PC-3 (cell line): ENCODE data around the gene STRIP1. TPM values are rescaled to one million over a fixed set of nuclear protein-coding genes. Genes with fewer than 3 reads are reported as not detected.
A peak's percentile ranks its signal among the peaks of the same experiment; 100 is the strongest.

Experiments
- ATAC-seq: fragments of 200-7000 bp; cut with Tn5 transposase; 2 replicates; pipeline ENCODE4 v1.9.1; 2020; ENCODE audit warnings: mild to moderate bottlenecking, moderate library complexity
- BruUV-seq: library from RNA; stranded (reverse); fragments of 400-500 nt; replicated peaks from 2 replicates; lab custom pipeline; 2021; lab: Mats Ljungman, UMichigan
- CTCF ChIA-PET: fragments of 300-600 bp; sonication (Branson Sonifier 250); formaldehyde crosslinking; loops from one replicate; lab custom pipeline; 2022; ENCODE audit warnings: antibody characterized with exemption; lab: Charles Lee
- POLR2A ChIA-PET: fragments of 300-600 bp; sonication (Branson Sonifier 250); formaldehyde crosslinking; loops from one replicate; lab custom pipeline; 2022; ENCODE audit warnings: antibody characterized with exemption; ENCODE audit not compliant: unreplicated experiment; lab: Charles Lee
- DNase-seq: peaks from one replicate; pipeline ENCODE4 v3.0.0-alpha.2; 2015
- H2AFZ ChIP-seq: fragments of 300-600 bp; sonication (generic); 2 replicates; pipeline ENCODE4 v1.6.0; 2016; ENCODE audit warnings: antibody characterized with exemption, low read length
- H3F3A ChIP-seq: fragments of 300-600 bp; sonication (generic); one replicate; pipeline ENCODE4 v1.6.0; 2017; ENCODE audit warnings: antibody characterized with exemption, low read length, control low read depth, mild to moderate bottlenecking; ENCODE audit not compliant: unreplicated experiment
- H3K27ac ChIP-seq: fragments of 300-600 bp; sonication (generic); 2 replicates; pipeline ENCODE4 v1.5.1; 2016; ENCODE audit warnings: mild to moderate bottlenecking, low read length
- H3K27me3 ChIP-seq: fragments of 300-600 bp; sonication (generic); 2 replicates; pipeline ENCODE4 v1.6.1; 2016; ENCODE audit warnings: low read length, mixed read lengths
- H3K36me3 ChIP-seq: fragments of 300-600 bp; sonication (generic); 2 replicates; pipeline ENCODE4 v1.6.1; 2016; ENCODE audit warnings: low read depth, mixed run types, low read length, mixed read lengths
- H3K4me1 ChIP-seq: fragments of 300-600 bp; sonication (generic); 2 replicates; pipeline ENCODE4 v1.5.1; 2016; ENCODE audit warnings: low read length; ENCODE audit not compliant: insufficient read depth
- H3K4me2 ChIP-seq: fragments of 300-600 bp; sonication (generic); 2 replicates; pipeline ENCODE4 v1.6.0; 2016; ENCODE audit warnings: low read length
- H3K4me3 ChIP-seq: fragments of 300-600 bp; sonication (generic); 2 replicates; pipeline ENCODE4 v1.5.1; 2016; ENCODE audit warnings: mild to moderate bottlenecking, low read length, mixed read lengths
- H3K79me2 ChIP-seq: fragments of 300-600 bp; sonication (generic); 2 replicates; pipeline ENCODE4 v1.6.1; 2017; ENCODE audit warnings: low read length, mixed read lengths
- H3K9ac ChIP-seq: fragments of 300-600 bp; sonication (generic); 2 replicates; pipeline ENCODE4 v1.6.0; 2016; ENCODE audit warnings: mild to moderate bottlenecking, low read length
- H3K9me2 ChIP-seq: fragments of 300-600 bp; sonication (generic); replicated peaks from 2 replicates; pipeline ENCODE4 v1.6.1; 2016; ENCODE audit warnings: mixed run types, low read length, mixed read lengths
- H3K9me3 ChIP-seq: fragments of 300-600 bp; sonication (generic); 2 replicates; pipeline ENCODE4 v1.6.1; 2016; ENCODE audit warnings: low read length, mixed read lengths
- H4K20me1 ChIP-seq: fragments of 300-600 bp; sonication (generic); 2 replicates; pipeline ENCODE4 v1.6.1; 2016; ENCODE audit warnings: low read length, mixed read lengths
- EZH2 ChIP-seq: fragments of 300-600 bp; sonication (generic); IDR thresholded peaks from one replicate; pipeline ENCODE4 v1.6.1; 2017; ENCODE audit warnings: antibody characterized with exemption, mild to moderate bottlenecking, low read length; ENCODE audit not compliant: unreplicated experiment
- EZH2phosphoT487 ChIP-seq: fragments of 300-600 bp; sonication (generic); IDR thresholded peaks from 2 replicates; pipeline ENCODE4 v1.6.1; 2018; ENCODE audit warnings: mild to moderate bottlenecking, antibody characterized with exemption, low read length, borderline replicate concordance
- intact Hi-C: fragments of 100-400 bp; cut with micrococcal nuclease; formaldehyde crosslinking; loops from 2 replicates; pipeline ENCODE4 v1.9.0; 2023
- total RNA-seq: library from RNA; depleted of rRNA; stranded (reverse); fragments of >200 nt; gene quantifications from 2 replicates; pipeline ENCODE4 v1.2.3, GENCODE V29; 2014
- TF ChIP-seq, protein P1 (sequence below): fragments of 300-600 bp; sonication (generic); conservative IDR thresholded peaks from 2 replicates; pipeline ENCODE4 v1.5.1; 2017; ENCODE audit warnings: antibody characterized with exemption, low read depth, mild to moderate bottlenecking, low read length

The STRIP1 gene
- total RNA-seq, 1 experiment from 2014 or later, result 41.4 TPM

DNA sequence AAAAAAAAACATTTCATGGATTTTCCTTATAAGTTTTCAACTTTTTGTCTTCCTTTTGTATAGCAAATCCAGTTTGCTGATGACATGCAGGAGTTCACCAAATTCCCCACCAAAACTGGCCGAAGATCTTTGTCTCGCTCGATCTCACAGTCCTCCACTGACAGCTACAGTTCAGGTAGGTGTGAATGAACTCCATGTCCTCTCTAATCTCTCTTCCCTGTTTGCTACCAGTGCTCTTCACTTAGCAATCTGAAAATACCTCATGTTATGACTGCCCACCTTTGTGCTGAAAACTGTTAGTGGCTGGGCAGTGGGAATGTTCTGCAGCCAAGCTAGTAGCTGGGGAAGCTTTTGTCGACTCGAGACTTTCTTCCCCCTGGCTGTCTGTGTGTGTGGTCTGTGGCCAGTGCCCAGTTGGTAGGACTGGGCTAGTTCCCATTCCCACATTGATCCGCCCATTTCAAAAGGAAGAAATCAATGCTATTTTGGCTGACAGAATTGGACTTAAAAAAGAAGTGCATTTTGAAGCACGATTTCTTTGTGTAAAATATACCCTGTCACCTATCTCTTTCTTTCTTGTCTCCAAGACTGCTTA is 25.4 kb upstream of the STRIP1 start:
- POLR2A ChIA-PET, result no interaction called here

DNA sequence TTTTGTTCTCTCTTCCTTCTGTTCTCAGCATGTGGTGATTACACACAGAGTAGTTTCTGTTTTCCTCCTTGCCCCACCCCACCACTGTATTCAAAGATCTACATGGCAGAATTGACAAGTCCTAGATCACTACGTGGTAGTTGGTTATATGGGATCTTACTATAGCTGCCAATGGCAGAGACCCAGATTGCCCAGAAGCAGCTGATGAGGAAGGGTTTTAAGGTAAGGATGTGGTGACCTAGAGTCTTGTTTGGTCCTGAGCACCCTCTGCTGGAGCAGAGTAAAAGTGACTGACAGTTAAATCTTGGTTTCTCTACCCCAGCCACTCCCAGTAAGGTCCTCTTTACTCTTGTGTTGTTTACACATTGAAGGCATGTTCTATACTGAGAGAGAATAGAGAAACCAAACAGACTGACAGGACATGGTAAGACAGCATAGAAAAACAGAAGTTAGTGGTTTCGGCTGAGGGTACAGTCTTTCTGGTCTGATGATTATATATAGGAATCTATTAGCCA is 22.8 kb upstream of the STRIP1 start:
- Histone ChIP-seq H3K4me1 (no peaks in the 10 kb centered on the region), H2AFZ (no peak overlapping the region), H3K9ac (no peak overlapping the region), H3K36me3 (peaks cover 52% of the 10 kb centered on the region), H3K9me3 (no peaks in the 10 kb centered on the region), H3K27ac (no peak overlapping the region), H4K20me1 (no peaks in the 10 kb centered on the region), H3K4me3 (no peak overlapping the region), H3K79me2 (peaks cover 12% of the 10 kb centered on the region), H3K9me2 (no peaks in the 10 kb centered on the region), H3F3A (no peaks in the 10 kb centered on the region), H3K4me2 (no peak overlapping the region), H3K27me3 (no peaks in the 10 kb centered on the region)
- intact Hi-C loops, result loop anchor here (1.0 kb wide), 2 partner anchors 26 to 235 kb away; no protein-coding TSS in a partner anchor
- BruUV-seq, result no TSS peak
- ATAC-seq, result peak; percentile 99
- peak; percentile 71 for DNase-seq
- TF ChIP-seq EZH2, result no peak
- TF ChIP-seq, protein P1, sequence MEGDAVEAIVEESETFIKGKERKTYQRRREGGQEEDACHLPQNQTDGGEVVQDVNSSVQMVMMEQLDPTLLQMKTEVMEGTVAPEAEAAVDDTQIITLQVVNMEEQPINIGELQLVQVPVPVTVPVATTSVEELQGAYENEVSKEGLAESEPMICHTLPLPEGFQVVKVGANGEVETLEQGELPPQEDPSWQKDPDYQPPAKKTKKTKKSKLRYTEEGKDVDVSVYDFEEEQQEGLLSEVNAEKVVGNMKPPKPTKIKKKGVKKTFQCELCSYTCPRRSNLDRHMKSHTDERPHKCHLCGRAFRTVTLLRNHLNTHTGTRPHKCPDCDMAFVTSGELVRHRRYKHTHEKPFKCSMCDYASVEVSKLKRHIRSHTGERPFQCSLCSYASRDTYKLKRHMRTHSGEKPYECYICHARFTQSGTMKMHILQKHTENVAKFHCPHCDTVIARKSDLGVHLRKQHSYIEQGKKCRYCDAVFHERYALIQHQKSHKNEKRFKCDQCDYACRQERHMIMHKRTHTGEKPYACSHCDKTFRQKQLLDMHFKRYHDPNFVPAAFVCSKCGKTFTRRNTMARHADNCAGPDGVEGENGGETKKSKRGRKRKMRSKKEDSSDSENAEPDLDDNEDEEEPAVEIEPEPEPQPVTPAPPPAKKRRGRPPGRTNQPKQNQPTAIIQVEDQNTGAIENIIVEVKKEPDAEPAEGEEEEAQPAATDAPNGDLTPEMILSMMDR, result peak; percentile 78
- ChIA-PET CTCF (interaction anchor here (0.6 to 1.6 kb wide), 6 partner anchors 14 to 235 kb away, joined by 3 to 14 read pairs (median 4); partner anchors contain the start of genes AHCYL1 and STRIP1), POLR2A (no interaction called here)

More for the DNA sequence above, 25.4 kb upstream of the STRIP1 start:
- Histone ChIP-seq H3F3A (peaks cover 6% of the 10 kb centered on the region), H4K20me1 (no peaks in the 10 kb centered on the region), H2AFZ (no peak overlapping the region), H3K27me3 (no peaks in the 10 kb centered on the region), H3K27ac (no peak overlapping the region), H3K36me3 (peaks cover 28% of the 10 kb centered on the region), H3K4me1 (peaks cover 20% of the 10 kb centered on the region), H3K9me3 (no peaks in the 10 kb centered on the region), H3K9me2 (no peaks in the 10 kb centered on the region), H3K4me3 (no peak overlapping the region), H3K79me2 (peaks cover 33% of the 10 kb centered on the region), H3K4me2 (no peak overlapping the region), H3K9ac (no peak overlapping the region)
- no peak for DNase-seq
- TF ChIP-seq EZH2phosphoT487, result no peak
- TF ChIP-seq EZH2, result no peak
- TF ChIP-seq, protein P1, result no peak
- BruUV-seq, result no TSS peak
- intact Hi-C loops, result no loop called here
- ATAC-seq, result no peak
- CTCF ChIA-PET, result no interaction called here
